Stimulated activated naive CD4-positive, alpha-beta T cell treated with Interleukin-2 at 50 U/mL for 16 hours (primary cell): ENCODE results near the gene HBQ1.
"Not testable (repeated sequence)": the region's sequence is repeated elsewhere in the genome, so short reads cannot be mapped to it uniquely, and the experiment has no call there.

Source experiments
- DNase-seq: peaks from one replicate; lab custom pipeline; 2025; lab: John Stamatoyannopoulos, UW

The HBQ1 gene

GRCh38 chr16:176006-176405 is 4.3 kb upstream of the HBQ1 start:
- DNase-seq, result not testable (repeated sequence)

GRCh38 chr16:176477-177382 is 3.5 kb upstream of the HBQ1 start, which contains the start of gene HBA1:
TSS of gene HBA1 (plus strand) at chr16:176680. CDS start at chr16:176717, 37 bp downstream.
- not testable (repeated sequence) for DNase-seq

GRCh38 chr16:177394-177822 is 2.9 kb upstream of the HBQ1 start:
- DNase-seq, result no peak

GRCh38 chr16:177981-178667 is 2.1 kb upstream of the HBQ1 start:
- no peak for DNase-seq

- no peak for DNase-seq
Measured at GRCh38 chr16:178668-179015, 1.6 kb upstream of the HBQ1 start.

- DNase-seq, result no peak
Measured at GRCh38 chr16:179211-180092, 807 bp upstream of the HBQ1 start.

GRCh38 chr16:180681-181564 is 664 bp downstream of the HBQ1 start:
- DNase-seq, result peak; percentile 73

- no peak for DNase-seq
Measured at GRCh38 chr16:181565-182021, 1.3 kb downstream of the HBQ1 start.

- DNase-seq, result no peak
Measured at GRCh38 chr16:183005-183404, 2.7 kb downstream of the HBQ1 start.

- no peak for DNase-seq
Measured at GRCh38 chr16:185213-185612, 5.0 kb downstream of the HBQ1 start.

- DNase-seq, result no peak
Measured at GRCh38 chr16:185691-186090, 5.4 kb downstream of the HBQ1 start.

GRCh38 chr16:187330-187729 is 7.1 kb downstream of the HBQ1 start:
- DNase-seq, result no peak

GRCh38 chr16:188674-189073 is 8.4 kb downstream of the HBQ1 start:
- no peak for DNase-seq

GRCh38 chr16:189604-190186 is 9.4 kb downstream of the HBQ1 start:
- DNase-seq, result no peak

- no peak for DNase-seq
Measured at GRCh38 chr16:191831-192230, 11.6 kb downstream of the HBQ1 start.

- no peak for DNase-seq
Measured at GRCh38 chr16:192686-193085, 12.4 kb downstream of the HBQ1 start.

- no peak for DNase-seq
Measured at GRCh38 chr16:193441-193840, 13.2 kb downstream of the HBQ1 start.

GRCh38 chr16:194516-194915 is 14.3 kb downstream of the HBQ1 start:
- no peak for DNase-seq

- no peak for DNase-seq
Measured at GRCh38 chr16:200388-200787, 20.1 kb downstream of the HBQ1 start.

GRCh38 chr16:203246-203645 is 23.0 kb downstream of the HBQ1 start:
- DNase-seq, result no peak

GRCh38 chr16:204046-204445 is 23.8 kb downstream of the HBQ1 start:
- DNase-seq, result not testable (repeated sequence)
